ENCODE data around the gene CCDC88A.
"Not testable (repeated sequence)": the region's sequence is repeated elsewhere in the genome, so short reads cannot be mapped to it uniquely, and the experiment has no call there.

Gene CCDC88A, protein sequence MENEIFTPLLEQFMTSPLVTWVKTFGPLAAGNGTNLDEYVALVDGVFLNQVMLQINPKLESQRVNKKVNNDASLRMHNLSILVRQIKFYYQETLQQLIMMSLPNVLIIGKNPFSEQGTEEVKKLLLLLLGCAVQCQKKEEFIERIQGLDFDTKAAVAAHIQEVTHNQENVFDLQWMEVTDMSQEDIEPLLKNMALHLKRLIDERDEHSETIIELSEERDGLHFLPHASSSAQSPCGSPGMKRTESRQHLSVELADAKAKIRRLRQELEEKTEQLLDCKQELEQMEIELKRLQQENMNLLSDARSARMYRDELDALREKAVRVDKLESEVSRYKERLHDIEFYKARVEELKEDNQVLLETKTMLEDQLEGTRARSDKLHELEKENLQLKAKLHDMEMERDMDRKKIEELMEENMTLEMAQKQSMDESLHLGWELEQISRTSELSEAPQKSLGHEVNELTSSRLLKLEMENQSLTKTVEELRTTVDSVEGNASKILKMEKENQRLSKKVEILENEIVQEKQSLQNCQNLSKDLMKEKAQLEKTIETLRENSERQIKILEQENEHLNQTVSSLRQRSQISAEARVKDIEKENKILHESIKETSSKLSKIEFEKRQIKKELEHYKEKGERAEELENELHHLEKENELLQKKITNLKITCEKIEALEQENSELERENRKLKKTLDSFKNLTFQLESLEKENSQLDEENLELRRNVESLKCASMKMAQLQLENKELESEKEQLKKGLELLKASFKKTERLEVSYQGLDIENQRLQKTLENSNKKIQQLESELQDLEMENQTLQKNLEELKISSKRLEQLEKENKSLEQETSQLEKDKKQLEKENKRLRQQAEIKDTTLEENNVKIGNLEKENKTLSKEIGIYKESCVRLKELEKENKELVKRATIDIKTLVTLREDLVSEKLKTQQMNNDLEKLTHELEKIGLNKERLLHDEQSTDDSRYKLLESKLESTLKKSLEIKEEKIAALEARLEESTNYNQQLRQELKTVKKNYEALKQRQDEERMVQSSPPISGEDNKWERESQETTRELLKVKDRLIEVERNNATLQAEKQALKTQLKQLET (N-terminal part only)

GRCh38 chr2:55419679-55420438 lies at the start of gene CCDC88A:
Gene CCDC88A (minus strand): TSS chr2:55419856. CDS start chr2:55419079, 777 bp downstream.
- no peak for FAIRE-seq

GRCh38 chr2:55461679-55462078 lies 42.0 kb upstream of the CCDC88A start:
- FAIRE-seq, result no peak

DNA sequence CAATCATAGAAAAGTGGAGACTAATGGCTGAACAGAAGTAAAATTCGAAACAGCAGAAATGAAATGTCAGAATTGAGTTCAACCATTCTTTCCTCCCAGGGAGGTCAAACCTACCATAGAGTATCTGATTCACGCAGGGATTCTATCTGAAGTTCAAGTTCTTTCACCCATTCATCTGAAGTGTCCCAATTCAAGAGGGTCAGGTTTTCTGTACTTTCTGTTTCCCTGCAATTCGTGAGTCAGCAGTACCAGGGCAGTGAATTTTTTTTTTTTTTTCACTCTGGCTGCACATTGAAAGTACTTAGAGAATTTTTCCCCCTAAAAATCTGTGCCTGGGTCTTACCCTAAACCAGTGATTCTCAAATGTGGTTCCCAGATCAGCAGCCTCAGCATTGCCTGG lies 40.9 kb upstream of the CCDC88A start:
- FAIRE-seq, result no peak

DNA sequence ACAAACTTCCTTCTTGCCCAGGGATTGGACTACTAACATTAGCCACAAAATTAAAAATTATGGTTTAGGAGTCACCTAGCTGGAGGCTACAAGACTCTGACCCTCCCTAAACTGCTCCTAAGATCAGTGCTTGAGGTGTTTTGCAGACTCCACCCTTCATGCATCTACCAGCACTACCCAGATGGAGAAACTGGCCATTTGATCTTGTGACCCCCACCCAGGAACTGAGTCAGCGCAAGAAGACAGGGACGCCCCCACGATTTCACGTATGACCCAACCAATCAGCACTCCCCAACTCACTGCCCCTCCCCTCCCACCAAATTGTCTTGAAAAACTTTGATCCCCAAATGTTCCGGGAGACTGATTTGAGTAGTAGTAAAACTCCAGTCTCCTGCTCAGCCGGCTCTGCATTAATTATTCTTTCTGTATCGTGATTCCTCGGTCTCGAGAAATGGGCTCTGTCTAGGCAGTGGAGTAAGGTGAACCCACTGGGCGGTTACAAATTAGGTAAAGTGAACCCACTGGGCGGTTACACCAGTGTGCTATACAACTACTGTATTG lies 40.1 kb upstream of the CCDC88A start:
- FAIRE-seq, result no peak

DNA sequence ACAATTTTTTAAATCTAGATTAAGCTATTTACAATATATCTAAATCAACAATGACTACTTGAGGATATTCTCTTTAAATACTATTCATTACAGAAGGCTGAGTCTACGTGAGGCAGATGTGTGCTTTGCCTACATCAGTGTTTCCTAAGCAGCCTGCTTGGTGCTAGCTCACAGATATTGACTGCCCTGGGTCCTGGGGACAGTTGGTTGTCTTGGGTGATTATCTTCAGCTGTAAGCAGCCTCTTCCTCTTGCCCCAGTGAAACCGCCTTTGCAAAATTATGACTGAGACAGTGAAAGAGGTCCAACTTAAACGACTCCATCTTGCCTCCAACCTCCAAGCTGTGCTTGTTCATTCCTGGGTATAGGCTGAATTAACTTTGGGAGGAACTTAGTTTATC lies 39.6 kb upstream of the CCDC88A start:
- no peak for FAIRE-seq

DNA sequence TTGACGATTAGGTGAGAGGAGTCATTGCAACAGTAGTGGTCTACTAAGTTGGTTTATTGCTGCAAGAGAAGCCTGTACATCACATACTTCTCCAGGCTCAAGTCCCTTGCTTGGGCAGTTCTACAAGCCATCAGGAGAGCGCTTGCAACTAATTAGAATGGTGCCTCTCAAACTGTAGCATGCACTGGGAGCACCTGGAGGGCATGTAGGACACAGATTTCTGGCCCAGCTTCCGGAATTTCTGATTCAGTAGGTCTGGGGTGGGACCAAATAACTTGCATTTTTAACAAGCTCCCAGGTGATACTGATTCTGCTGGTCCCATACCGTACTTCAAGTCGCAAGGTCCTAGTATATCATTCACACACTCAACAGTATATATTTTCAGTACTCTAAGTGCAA lies 34.5 kb upstream of the CCDC88A start:
- FAIRE-seq, result no peak

DNA sequence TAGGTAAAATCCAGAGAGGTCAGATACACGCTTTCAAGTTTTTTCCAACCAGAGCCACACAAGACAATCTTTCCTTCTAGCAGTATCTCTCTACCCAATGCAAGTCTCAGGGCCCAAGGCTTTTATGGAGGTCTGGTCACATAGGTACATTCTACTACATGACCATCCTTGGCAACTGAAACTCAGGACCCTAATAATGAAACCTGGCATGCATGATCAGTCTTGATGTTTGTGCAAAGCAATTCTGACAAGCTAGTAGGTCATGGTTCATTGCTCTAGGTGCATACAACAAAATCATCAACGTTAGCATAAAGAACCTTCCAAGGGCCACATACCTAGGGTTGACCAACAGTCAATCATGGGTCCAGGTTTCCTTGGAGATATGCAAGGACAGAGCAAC lies 33.2 kb upstream of the CCDC88A start:
- FAIRE-seq, result no peak

DNA sequence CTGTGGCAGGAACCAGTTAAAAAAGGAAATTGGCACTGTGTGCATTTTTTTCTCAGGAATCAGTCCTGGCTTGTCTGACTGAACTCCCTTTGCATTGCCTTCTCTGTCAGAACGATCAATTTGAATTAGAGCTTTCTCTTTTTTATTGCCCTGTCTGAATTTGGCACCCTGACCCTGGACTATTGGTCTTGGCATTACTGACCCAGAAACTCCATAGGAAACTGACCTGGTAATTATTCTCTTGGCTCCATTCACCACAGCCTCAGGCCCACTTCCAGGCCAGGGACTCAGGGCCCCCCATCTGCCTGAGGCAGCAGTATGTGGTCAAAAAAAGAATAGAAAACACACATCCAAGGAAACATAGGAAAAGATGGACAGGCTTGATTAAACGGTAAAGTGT lies 32.0 kb upstream of the CCDC88A start:
- FAIRE-seq, result no peak

DNA sequence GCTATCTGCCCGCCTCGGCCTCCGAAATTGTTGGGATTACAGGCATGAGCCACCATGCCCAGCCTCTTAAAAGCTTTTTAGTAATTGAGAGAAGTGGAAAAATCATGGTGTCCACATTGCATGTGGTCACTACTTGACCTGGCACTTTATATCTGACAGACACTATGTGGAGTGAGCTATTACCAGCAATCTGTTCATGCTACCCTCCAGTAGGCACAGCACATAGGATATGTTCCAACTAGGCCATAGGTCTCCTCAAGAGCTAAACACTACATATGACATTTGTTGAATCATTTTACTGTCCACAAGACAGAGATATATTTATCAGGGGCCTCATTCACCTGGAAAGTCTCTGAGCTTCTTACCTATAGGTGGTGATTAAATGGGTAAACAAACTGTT lies 30.4 kb upstream of the CCDC88A start:
- not testable (repeated sequence) for FAIRE-seq

- FAIRE-seq, result not testable (repeated sequence)
These were observed 22.5 kb upstream of the CCDC88A start for GRCh38 chr2:55442045-55442760.

DNA sequence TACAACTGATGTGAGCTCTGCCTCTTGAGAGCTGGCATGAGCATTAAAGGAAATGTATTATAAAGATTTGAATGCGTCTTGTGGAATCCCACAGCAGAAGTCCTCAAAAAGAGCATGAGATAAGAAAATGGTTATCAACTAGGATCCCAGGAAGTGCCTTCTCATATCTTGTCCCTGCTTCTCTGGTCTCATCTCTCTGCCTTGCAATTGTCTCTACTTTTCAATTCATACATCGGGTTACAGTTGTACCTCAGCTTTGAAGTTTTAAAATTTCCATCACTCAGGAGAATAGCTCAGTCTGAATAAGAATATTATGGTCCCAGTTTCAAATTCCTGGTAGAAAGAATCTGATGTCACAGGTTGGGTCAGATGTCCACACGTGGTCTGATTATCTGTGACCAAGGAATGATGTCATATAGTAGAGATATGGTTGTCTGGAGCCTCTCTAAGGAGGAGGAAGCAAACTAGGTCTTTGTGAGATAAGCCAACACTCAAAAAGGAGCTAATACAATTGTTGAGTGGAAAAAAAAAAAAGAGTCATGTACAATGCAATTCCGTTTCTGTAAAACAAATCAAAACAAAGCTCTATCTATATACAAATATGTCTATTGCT lies 21.7 kb upstream of the CCDC88A start:
- no peak for FAIRE-seq

DNA sequence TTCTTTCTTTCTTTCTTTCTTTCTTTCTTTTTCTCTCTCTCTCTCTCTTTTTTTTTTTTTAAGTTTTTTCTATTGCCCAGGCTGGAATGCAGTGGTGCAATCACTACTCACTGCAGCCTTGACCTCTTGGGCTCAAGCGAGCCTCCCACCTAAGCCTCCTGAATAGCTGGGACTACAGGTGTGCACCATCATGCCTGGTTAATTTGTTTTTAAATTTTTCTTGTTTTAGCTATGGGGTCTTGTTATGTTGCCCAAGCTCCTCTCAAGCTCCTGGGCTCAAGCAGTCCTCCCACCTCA lies 19.4 kb upstream of the CCDC88A start:
- no peak for FAIRE-seq

- FAIRE-seq, result no peak
These were observed 18.9 kb upstream of the CCDC88A start for GRCh38 chr2:55438391-55439100.

DNA sequence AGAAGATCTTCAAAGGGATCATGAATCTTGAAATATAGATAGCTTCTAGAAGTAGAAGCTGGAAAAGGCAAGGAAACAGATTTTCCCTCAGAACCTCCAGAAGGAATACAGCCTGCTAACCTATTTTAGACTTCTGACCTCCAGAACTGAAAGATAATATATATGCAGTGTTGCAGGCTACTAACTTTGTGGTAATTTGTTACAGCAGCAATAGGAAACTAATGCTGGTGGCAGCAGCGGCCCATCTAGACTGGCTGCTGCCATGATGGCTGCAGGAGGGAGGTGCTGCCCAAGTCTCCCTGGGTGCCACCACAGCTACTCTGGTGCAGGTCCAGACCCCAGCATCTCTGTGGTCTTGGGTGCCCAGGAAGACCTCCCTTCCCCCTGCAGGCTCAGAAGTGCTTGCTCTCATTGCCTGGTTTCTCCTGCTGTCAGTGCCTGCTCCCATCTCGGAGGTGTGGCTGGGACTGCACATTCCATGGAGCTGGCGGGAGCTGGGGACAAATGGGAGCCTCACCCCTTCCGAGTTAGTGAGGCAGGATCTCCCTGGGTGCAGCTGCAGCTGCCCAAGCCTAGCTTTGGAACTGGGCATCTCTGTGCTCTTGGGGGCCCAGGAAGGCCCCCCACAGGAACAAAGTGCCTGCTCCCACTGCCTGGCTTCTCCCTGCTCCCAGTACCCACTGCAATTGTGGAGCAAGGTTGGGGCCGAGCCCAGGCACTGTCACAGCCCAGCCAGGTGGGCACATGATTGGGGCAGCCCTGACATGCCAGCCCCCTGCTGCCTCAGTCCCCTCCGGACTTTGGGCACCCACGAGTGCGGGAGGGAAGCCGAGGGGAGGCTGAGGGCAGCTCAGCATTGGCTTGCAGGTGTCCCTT lies 18.1 kb upstream of the CCDC88A start:
- FAIRE-seq, result no peak

- FAIRE-seq, result no peak
These were observed 12.4 kb upstream of the CCDC88A start for GRCh38 chr2:55431982-55432627.

DNA sequence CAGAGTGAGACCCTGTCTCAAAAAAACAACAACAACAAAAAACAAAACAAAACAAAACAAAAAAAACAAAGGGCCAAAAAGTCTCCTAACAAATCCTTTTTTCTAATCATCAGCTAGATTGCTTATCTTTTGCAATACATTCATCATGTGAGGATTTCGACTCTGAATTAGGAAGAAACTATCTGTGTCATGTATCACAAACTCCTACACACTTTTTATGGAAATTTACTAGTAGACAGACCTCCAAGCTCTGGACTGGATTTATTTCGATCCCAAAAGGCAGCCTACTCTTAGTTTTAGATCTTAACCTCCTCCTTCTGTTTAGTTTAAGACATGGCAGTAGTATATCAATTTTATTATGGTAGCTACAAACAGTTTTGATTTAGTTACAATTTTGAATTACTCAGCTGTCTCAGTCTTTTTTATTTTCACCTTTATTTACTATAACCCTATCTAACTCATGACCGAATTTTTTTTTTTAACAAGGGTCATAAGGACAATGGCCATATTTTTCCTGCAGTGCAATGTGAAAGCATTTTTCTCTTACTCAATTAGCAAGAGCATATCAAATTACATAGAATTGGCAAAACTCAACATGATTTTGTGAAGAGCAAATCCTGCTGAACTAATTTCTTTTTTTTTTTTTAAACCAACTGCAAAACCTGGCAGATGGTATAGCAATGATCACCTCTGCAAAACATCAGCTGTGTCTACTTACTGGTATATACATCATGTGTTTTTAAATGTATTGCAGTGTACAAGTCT lies 10.7 kb upstream of the CCDC88A start:
- FAIRE-seq, result no peak

DNA sequence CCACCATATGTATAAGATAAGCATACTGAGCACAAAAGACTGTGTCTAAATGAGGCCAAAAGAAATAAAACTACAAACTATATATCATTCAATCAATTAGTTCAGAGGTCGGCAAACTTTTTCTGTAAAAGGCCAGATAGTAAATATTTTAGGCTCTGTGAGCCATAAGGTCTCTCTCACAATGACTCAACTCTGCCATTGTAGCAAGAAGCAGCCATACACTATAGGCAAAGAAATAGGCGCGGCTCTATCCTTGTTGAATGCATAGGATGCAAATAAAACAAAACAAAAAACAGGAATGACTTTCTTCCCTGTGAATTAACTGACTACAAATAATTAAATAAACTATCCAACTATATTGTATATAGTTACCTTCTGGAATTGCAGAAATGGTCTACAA lies 8.6 kb upstream of the CCDC88A start:
- no peak for FAIRE-seq

- no peak for FAIRE-seq
These were observed 5.8 kb upstream of the CCDC88A start for GRCh38 chr2:55425431-55425831.
